SK-N-SH (cell line): Measurements from ENCODE around the gene TBCD. TPM values are rescaled to one million over a fixed set of nuclear protein-coding genes. Genes with fewer than 3 reads are reported as not detected.

Experiments used
- CTCF ChIA-PET: fragments of 300-600, 350-600 bp; formaldehyde crosslinking; extraction: SDS; loops from one replicate; lab custom pipeline; 2021; lab: Yijun Ruan, JAX
- POLR2A ChIA-PET: fragments of 350-600 bp; sonication (Branson Sonifier 250); formaldehyde crosslinking; extraction: SDS; loops from one replicate; lab custom pipeline; 2020; ENCODE audit warnings: antibody characterized with exemption, inconsistent platforms; lab: Yijun Ruan, JAX
- DNase-seq: peaks from one replicate; pipeline ENCODE4 v3.0.0; 2012
- H2AFZ ChIP-seq: fragments of 200-600 bp; sonication (generic); 2 replicates; pipeline ENCODE4 v1.8.1; 2016; ENCODE audit warnings: antibody characterized with exemption, mild to moderate bottlenecking, low read depth
- H3F3A ChIP-seq: fragments of 200-600 bp; sonication (generic); replicated peaks from 2 replicates; pipeline ENCODE3; 2016; ENCODE audit warnings: antibody characterized with exemption, mild to moderate bottlenecking; ENCODE audit not compliant: insufficient read depth
- H3K27ac ChIP-seq, 2 experiments: fragments of 200-500 bp in 1 of 2; fragments of 200-600 bp in 1 of 2; sonication (Bioruptor generic) in 1 of 2; sonication (generic), shearing (Covaris generic) in 1 of 2; 2 replicates each; pipeline versions ENCODE4 v1.5.1 to v1.6.1; 2014 to 2016; ENCODE audit warnings: low read depth in 2 of 2, inconsistent platforms in 1 of 2, low read length in 1 of 2, mild to moderate bottlenecking in 1 of 2, mixed read lengths in 1 of 2
- H3K27me3 ChIP-seq: fragments of 200-600 bp; sonication (generic), shearing (Covaris generic); 2 replicates; pipeline ENCODE4 v1.6.1; 2016; ENCODE audit warnings: mixed run types; ENCODE audit not compliant: insufficient read depth
- H3K36me3 ChIP-seq, 2 experiments: fragments of 200-500 bp in 1 of 2; fragments of 200-600 bp in 1 of 2; sonication (Bioruptor generic) in 1 of 2; sonication (generic) in 1 of 2; replicated peaks in 1 of 2; 2 replicates each; pipeline versions ENCODE3 to v1.5.1; 2014 to 2016; ENCODE audit warnings: low read length in 1 of 2, mild to moderate bottlenecking in 1 of 2; ENCODE audit not compliant: insufficient read depth in 2 of 2, control insufficient read depth in 1 of 2
- H3K4me1 ChIP-seq, 2 experiments: fragments of 200-500 bp in 1 of 2; fragments of 200-600 bp in 1 of 2; sonication (Bioruptor generic) in 1 of 2; sonication (generic), shearing (Covaris generic) in 1 of 2; 2 replicates each; pipeline versions ENCODE4 v1.5.1 to v1.6.1; 2014 to 2016; ENCODE audit warnings: low read depth in 1 of 2, low read length in 1 of 2, mixed run types in 1 of 2; ENCODE audit not compliant: insufficient read depth in 2 of 2, control insufficient read depth in 1 of 2
- H3K4me2 ChIP-seq: fragments of 200-600 bp; sonication (generic), shearing (Covaris generic); 2 replicates; pipeline ENCODE4 v1.6.1; 2017; ENCODE audit warnings: mixed run types
- H3K4me3 ChIP-seq, 2 experiments: fragments of 200-500 bp in 1 of 2; fragments of 200-600 bp in 1 of 2; sonication (Bioruptor generic) in 1 of 2; sonication (generic), shearing (Covaris generic) in 1 of 2; 2 replicates each; pipeline versions ENCODE4 v1.5.1 to v1.8.1; 2014 to 2016; ENCODE audit warnings: low read depth in 2 of 2, inconsistent platforms in 1 of 2, low read length in 1 of 2, mild to moderate bottlenecking in 1 of 2, mixed read lengths in 1 of 2, moderate library complexity in 1 of 2
- H3K79me2 ChIP-seq: fragments of 200-600 bp; sonication (generic); 2 replicates; pipeline ENCODE4 v1.8.1; 2017; ENCODE audit warnings: mild to moderate bottlenecking; ENCODE audit not compliant: insufficient read depth
- H3K9ac ChIP-seq: fragments of 200-600 bp; sonication (generic); 2 replicates; pipeline ENCODE4 v1.6.1; 2017; ENCODE audit warnings: mixed run types
- H3K9me2 ChIP-seq: fragments of 200-600 bp; sonication (generic); 2 replicates; pipeline ENCODE4 v1.6.1; 2017; ENCODE audit warnings: mixed run types
- H3K9me3 ChIP-seq: fragments of 200-600 bp; sonication (generic); 2 replicates; pipeline ENCODE4 v1.6.1; 2017; ENCODE audit warnings: mixed run types, mild to moderate bottlenecking, moderate library complexity
- H4K20me1 ChIP-seq: fragments of 200-600 bp; sonication (generic); 2 replicates; pipeline ENCODE4 v1.6.1; 2017; ENCODE audit warnings: mild to moderate bottlenecking, mixed run types; ENCODE audit not compliant: insufficient read depth
- CHD2 ChIP-seq: fragments of 150-350 bp; IDR thresholded peaks from 2 replicates; pipeline ENCODE4 v1.6.1; 2018; ENCODE audit warnings: low read length; ENCODE audit not compliant: partially characterized antibody
- EP300 ChIP-seq, 2 experiments: IDR thresholded peaks; 2 replicates each; pipeline versions ENCODE4 v1.4.0 to v1.6.1; 2012; ENCODE audit warnings: borderline replicate concordance in 1 of 2, low read depth in 1 of 2, low read length in 1 of 2
- FOXJ3 ChIP-seq: sonication (generic); formaldehyde crosslinking; IDR thresholded peaks from 2 replicates; pipeline ENCODE4 v1.5.1; 2020; ENCODE audit warnings: mild to moderate bottlenecking, missing genetic modification reagents
- FOXM1 ChIP-seq: IDR thresholded peaks from 2 replicates; pipeline ENCODE4 v1.4.0; 2012; ENCODE audit warnings: low read depth, mild to moderate bottlenecking
- MXI1 ChIP-seq: IDR thresholded peaks from 2 replicates; pipeline ENCODE4 v1.6.1; 2012; ENCODE audit warnings: mild to moderate bottlenecking, low read depth, low read length, improper control_type of control experiment
- NFIC ChIP-seq: IDR thresholded peaks from 2 replicates; pipeline ENCODE4 v1.4.0; 2012; ENCODE audit warnings: borderline replicate concordance
- RCOR1 ChIP-seq: fragments of 150-350 bp; IDR thresholded peaks from 2 replicates; pipeline ENCODE4 v1.6.1; 2017; ENCODE audit warnings: antibody characterized with exemption, low read length
- RFX5 ChIP-seq: IDR thresholded peaks from 2 replicates; pipeline ENCODE4 v1.6.1; 2012; ENCODE audit warnings: mild to moderate bottlenecking, improper control_type of control experiment, low read length
- RXRA ChIP-seq: IDR thresholded peaks from 2 replicates; pipeline ENCODE4 v1.4.0; 2012; ENCODE audit warnings: low read depth, mild to moderate bottlenecking, borderline replicate concordance
- TCF12 ChIP-seq: IDR thresholded peaks from 2 replicates; pipeline ENCODE4 v1.4.0; 2012
- YY1 ChIP-seq: IDR thresholded peaks from 2 replicates; pipeline ENCODE4 v1.4.0; 2012; ENCODE audit warnings: low read depth, mild to moderate bottlenecking
- WGBS: methylation state at CpG from one replicate; pipeline ENCODE4 v1.1.6; 2017; ENCODE audit warnings: low lambda C conversion rate; 5-methylcytosine and 5-hydroxymethylcytosine counted together
- polyA plus RNA-seq, 3 experiments: library from polyadenylated mRNA; depleted of rRNA; stranded (reverse); fragments of >200 nt; gene quantifications; 2 replicates each; pipeline ENCODE4 v1.2.3, GENCODE V29; 2012
- TF ChIP-seq, protein P1 (sequence below): IDR thresholded peaks from 2 replicates; pipeline ENCODE4; 2012
- TF ChIP-seq, protein P2 (sequence below): IDR thresholded peaks from 2 replicates; pipeline ENCODE4 v1.4.0; 2012; ENCODE audit warnings: low read depth, borderline replicate concordance
- TF ChIP-seq, protein P3 (sequence below): IDR thresholded peaks from 2 replicates; pipeline ENCODE4 v1.6.1; 2012; ENCODE audit warnings: mild to moderate bottlenecking, low read depth, low read length, moderate library complexity
- TF ChIP-seq, protein P4 (sequence below): fragments of 200-600 bp; sonication (generic); IDR thresholded peaks from 2 replicates; pipeline ENCODE4 v1.6.1; 2017; ENCODE audit warnings: antibody characterized with exemption, mild to moderate bottlenecking, moderate library complexity
- TF ChIP-seq, protein P5 (sequence below): IDR thresholded peaks from 2 replicates; pipeline ENCODE4 v1.4.0; 2012; ENCODE audit warnings: low read depth, borderline replicate concordance

The TBCD gene
- polyA plus RNA-seq, 1 of the 3 experiments (the other 2 are of a cell fraction): 107 TPM

DNA sequence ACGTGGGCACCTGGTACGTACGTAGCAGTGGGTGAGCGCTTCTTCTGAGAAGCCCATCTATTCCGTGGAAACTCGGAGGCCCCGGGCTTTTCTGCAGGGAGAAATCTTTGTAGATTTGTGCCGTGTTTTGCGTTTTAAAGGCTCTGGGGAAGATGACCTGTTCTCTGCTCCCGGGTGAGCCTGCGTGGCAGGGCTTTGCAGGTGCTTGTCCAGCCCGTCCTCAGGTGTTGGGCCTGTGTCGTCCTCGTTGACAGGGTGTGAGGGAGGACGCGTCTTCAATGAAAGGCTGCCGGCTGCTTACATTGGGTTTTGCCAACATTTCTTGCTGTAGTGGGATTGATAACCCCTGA, 175.4 kb downstream of the TBCD start:
- H3K79me2 ChIP-seq: no peaks in the 10 kb centered on the region
- H3K4me3 ChIP-seq: no peak overlapping the region
- H3K36me3 ChIP-seq: peaks cover 27 to 62% of the 10 kb centered on the region in 2 experiments
- H2AFZ ChIP-seq: no peak overlapping the region
- ChIA-PET POLR2A (no interaction called here), CTCF (interaction anchor here (5.1 kb wide), 1 partner anchor 146 kb away, joined by 30 read pairs; no protein-coding TSS in a partner anchor)
- no peak overlapping the region for H3K9ac ChIP-seq
- DNase-seq: no peak
- no peaks in the 10 kb centered on the region for H3K27me3 ChIP-seq
- no peaks in the 10 kb centered on the region for H3K9me3 ChIP-seq
- H4K20me1 ChIP-seq: no peaks in the 10 kb centered on the region
- no peak for TF ChIP-seq YY1
- TF ChIP-seq RFX5: no peak
- no peak for TF ChIP-seq TCF12
- TF ChIP-seq, protein P1, sequence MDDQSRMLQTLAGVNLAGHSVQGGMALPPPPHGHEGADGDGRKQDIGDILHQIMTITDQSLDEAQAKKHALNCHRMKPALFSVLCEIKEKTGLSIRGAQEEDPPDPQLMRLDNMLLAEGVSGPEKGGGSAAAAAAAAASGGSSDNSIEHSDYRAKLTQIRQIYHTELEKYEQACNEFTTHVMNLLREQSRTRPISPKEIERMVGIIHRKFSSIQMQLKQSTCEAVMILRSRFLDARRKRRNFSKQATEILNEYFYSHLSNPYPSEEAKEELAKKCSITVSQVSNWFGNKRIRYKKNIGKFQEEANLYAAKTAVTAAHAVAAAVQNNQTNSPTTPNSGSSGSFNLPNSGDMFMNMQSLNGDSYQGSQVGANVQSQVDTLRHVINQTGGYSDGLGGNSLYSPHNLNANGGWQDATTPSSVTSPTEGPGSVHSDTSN: no peak
- TF ChIP-seq MXI1: no peak
- TF ChIP-seq EP300 (IDR thresholded peaks at IDR 0.05; ENCODE audit: borderline replicate concordance in 1 of 2, low read depth in 1 of 2, low read length in 1 of 2): no peak
- TF ChIP-seq NFIC: no peak
- no peak for TF ChIP-seq RCOR1
- TF ChIP-seq CHD2: no peak
- TF ChIP-seq, protein P2, sequence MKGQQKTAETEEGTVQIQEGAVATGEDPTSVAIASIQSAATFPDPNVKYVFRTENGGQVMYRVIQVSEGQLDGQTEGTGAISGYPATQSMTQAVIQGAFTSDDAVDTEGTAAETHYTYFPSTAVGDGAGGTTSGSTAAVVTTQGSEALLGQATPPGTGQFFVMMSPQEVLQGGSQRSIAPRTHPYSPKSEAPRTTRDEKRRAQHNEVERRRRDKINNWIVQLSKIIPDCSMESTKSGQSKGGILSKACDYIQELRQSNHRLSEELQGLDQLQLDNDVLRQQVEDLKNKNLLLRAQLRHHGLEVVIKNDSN: no peak
- TF ChIP-seq RXRA: no peak
- TF ChIP-seq, protein P3, sequence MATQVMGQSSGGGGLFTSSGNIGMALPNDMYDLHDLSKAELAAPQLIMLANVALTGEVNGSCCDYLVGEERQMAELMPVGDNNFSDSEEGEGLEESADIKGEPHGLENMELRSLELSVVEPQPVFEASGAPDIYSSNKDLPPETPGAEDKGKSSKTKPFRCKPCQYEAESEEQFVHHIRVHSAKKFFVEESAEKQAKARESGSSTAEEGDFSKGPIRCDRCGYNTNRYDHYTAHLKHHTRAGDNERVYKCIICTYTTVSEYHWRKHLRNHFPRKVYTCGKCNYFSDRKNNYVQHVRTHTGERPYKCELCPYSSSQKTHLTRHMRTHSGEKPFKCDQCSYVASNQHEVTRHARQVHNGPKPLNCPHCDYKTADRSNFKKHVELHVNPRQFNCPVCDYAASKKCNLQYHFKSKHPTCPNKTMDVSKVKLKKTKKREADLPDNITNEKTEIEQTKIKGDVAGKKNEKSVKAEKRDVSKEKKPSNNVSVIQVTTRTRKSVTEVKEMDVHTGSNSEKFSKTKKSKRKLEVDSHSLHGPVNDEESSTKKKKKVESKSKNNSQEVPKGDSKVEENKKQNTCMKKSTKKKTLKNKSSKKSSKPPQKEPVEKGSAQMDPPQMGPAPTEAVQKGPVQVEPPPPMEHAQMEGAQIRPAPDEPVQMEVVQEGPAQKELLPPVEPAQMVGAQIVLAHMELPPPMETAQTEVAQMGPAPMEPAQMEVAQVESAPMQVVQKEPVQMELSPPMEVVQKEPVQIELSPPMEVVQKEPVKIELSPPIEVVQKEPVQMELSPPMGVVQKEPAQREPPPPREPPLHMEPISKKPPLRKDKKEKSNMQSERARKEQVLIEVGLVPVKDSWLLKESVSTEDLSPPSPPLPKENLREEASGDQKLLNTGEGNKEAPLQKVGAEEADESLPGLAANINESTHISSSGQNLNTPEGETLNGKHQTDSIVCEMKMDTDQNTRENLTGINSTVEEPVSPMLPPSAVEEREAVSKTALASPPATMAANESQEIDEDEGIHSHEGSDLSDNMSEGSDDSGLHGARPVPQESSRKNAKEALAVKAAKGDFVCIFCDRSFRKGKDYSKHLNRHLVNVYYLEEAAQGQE: no peak
- TF ChIP-seq, protein P4, sequence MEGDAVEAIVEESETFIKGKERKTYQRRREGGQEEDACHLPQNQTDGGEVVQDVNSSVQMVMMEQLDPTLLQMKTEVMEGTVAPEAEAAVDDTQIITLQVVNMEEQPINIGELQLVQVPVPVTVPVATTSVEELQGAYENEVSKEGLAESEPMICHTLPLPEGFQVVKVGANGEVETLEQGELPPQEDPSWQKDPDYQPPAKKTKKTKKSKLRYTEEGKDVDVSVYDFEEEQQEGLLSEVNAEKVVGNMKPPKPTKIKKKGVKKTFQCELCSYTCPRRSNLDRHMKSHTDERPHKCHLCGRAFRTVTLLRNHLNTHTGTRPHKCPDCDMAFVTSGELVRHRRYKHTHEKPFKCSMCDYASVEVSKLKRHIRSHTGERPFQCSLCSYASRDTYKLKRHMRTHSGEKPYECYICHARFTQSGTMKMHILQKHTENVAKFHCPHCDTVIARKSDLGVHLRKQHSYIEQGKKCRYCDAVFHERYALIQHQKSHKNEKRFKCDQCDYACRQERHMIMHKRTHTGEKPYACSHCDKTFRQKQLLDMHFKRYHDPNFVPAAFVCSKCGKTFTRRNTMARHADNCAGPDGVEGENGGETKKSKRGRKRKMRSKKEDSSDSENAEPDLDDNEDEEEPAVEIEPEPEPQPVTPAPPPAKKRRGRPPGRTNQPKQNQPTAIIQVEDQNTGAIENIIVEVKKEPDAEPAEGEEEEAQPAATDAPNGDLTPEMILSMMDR: no peak
- TF ChIP-seq FOXJ3 (CRISPR knock-in tag): no peak
- TF ChIP-seq, protein P5, sequence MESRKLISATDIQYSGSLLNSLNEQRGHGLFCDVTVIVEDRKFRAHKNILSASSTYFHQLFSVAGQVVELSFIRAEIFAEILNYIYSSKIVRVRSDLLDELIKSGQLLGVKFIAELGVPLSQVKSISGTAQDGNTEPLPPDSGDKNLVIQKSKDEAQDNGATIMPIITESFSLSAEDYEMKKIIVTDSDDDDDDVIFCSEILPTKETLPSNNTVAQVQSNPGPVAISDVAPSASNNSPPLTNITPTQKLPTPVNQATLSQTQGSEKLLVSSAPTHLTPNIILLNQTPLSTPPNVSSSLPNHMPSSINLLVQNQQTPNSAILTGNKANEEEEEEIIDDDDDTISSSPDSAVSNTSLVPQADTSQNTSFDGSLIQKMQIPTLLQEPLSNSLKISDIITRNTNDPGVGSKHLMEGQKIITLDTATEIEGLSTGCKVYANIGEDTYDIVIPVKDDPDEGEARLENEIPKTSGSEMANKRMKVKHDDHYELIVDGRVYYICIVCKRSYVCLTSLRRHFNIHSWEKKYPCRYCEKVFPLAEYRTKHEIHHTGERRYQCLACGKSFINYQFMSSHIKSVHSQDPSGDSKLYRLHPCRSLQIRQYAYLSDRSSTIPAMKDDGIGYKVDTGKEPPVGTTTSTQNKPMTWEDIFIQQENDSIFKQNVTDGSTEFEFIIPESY: no peak
- no peak for TF ChIP-seq FOXM1
- H3K27ac ChIP-seq: no peak overlapping the region
- peaks cover 0 to 10% of the 10 kb centered on the region in 2 experiments; a peak in 1 of 4 replicates for H3K4me1 ChIP-seq
- H3F3A ChIP-seq: no peaks in the 10 kb centered on the region
- WGBS: 98% methylated on average over 17 of the region's 17 CpGs
- no peak overlapping the region for H3K4me2 ChIP-seq
- H3K9me2 ChIP-seq: no peaks in the 10 kb centered on the region
